Measurements from ENCODE around the gene DUOXA2.

The DUOXA2 gene

DNA sequence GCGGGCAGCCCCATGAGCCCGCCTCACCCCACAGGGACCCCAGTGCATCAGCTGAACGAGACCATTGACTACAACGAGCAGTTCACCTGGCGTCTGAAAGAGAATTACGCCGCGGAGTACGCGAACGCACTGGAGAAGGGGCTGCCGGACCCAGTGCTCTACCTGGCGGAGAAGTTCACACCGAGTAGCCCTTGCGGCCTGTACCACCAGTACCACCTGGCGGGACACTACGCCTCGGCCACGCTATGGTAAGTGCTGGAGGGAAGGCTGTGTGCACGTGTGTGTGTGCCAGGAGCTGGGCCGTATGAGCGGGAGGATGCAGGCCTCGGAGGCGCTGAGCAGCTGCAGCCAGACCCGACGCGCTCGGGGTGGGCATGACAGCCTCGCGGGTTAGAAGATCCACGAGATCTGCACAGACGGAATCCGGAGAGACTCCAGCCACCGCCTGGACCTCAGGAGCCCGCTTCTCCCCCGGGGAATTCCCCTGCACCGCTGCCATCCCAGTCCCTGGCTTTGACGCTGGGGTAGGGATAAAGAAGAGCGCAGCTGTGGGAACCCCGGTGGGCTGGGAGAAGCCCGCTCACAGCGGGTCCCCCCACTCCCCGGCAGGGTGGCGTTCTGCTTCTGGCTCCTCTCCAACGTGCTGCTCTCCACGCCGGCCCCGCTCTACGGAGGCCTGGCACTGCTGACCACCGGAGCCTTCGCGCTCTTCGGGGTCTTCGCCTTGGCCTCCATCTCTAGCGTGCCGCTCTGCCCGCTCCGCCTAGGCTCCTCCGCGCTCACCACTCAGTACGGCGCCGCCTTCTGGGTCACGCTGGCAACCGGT lies 2.6 kb downstream of the DUOXA2 start:
- Histone ChIP-seq H3K9me3 (ENCODE audit: control insufficient read depth in 5 of 5, low read length in 5 of 5) (no peaks in the 10 kb centered on the region), H3K27ac (ENCODE audit: low read depth, low read length) (no peak overlapping the region), H3K4me1 (ENCODE audit: control insufficient read depth in 5 of 5, insufficient read depth in 5 of 5, low read length in 5 of 5) (peaks cover 1 to 36% (median 35%) of the 10 kb centered on the region in 5 donors), H3K36me3 (ENCODE audit: control insufficient read depth in 5 of 5, insufficient read depth in 5 of 5, low read length in 5 of 5) (no peaks in the 10 kb centered on the region), H3K27me3 (ENCODE audit: control insufficient read depth in 5 of 5, insufficient read depth in 4 of 5, low read length in 5 of 5) (peaks cover 52 to 83% (median 73%) of the 10 kb centered on the region in 5 donors), H3K4me3 (ENCODE audit: low read depth in 1 of 5, low read length in 5 of 5) (peak overlapping the region in 2 of 5 donors; percentile 5 to 36), H3K9ac (ENCODE audit: low read length in 5 of 5) (no peak overlapping the region)

DNA sequence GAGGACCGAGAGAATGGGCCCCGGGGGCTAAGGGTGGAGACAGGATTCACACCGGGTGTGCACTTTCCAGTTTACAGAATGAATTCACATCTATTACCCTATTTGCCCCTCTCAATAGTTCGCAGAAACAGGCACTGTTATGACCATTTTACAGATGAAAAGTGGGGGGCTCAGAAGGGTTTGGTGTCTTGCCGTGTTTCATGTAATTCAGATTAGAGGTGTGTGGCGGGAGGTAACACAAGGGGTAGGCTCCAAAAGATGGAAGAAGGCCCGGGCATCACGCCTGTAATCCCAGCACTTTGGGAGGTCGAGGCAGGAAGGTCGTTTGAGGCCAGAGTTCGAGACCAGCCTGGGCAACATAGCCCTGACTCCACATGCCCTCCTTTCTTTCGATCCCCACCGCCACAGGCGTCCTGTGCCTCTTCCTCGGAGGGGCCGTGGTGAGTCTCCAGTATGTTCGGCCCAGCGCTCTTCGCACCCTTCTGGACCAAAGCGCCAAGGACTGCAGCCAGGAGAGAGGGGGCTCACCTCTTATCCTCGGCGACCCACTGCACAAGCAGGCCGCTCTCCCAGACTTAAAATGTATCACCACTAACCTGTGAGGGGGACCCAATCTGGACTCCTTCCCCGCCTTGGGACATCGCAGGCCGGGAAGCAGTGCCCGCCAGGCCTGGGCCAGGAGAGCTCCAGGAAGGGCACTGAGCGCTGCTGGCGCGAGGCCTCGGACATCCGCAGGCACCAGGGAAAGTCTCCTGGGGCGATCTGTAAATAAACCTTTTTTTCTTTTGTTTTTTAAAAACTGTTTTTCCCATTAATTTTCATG lies 3.4 kb downstream of the DUOXA2 start:
- H3K4me1 ChIP-seq (ENCODE audit: control insufficient read depth in 5 of 5, insufficient read depth in 5 of 5, low read length in 5 of 5): peaks cover 1 to 31% (median 27%) of the 10 kb centered on the region in 5 donors
- peak overlapping the region; percentile 36 to 54 (median 42) for H3K4me3 ChIP-seq (ENCODE audit: low read depth in 1 of 5, low read length in 5 of 5)
- H3K27ac ChIP-seq (ENCODE audit: low read depth, low read length): no peak overlapping the region
- peak overlapping the region in 2 of 5 donors; percentile 10 to 37 for H3K9ac ChIP-seq (ENCODE audit: low read length in 5 of 5)
- no peaks in the 10 kb centered on the region for H3K9me3 ChIP-seq (ENCODE audit: control insufficient read depth in 5 of 5, low read length in 5 of 5)
- H3K27me3 ChIP-seq (ENCODE audit: control insufficient read depth in 5 of 5, insufficient read depth in 4 of 5, low read length in 5 of 5): peaks cover 49 to 79% (median 67%) of the 10 kb centered on the region in 5 donors
- H3K36me3 ChIP-seq (ENCODE audit: control insufficient read depth in 5 of 5, insufficient read depth in 5 of 5, low read length in 5 of 5): no peaks in the 10 kb centered on the region

DNA sequence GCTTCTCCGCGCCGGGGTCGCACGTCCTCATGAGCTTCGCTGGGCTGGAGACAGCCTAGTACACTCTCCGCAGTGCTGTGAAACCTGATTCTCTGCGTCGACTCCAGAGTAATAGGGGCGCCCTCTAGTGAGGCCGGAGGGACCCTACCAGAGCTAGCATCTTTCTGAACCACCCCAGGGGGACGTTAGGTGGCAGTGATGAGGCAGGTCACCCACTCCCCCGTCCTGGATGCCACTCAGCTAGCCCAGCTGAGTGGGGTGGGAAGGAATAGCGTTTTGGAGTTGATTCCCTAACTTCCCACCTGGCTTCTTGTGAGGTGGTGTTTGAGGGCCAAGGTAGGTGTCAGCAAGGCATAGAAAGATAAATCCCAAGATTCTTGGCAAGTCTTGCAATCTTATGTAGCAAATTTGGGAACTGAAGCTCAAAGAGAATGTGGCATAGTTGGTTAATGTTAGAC lies 4.0 kb downstream of the DUOXA2 start:
- Histone ChIP-seq H3K27ac (ENCODE audit: low read depth, low read length) (no peak overlapping the region), H3K36me3 (ENCODE audit: control insufficient read depth in 5 of 5, insufficient read depth in 5 of 5, low read length in 5 of 5) (no peaks in the 10 kb centered on the region), H3K27me3 (ENCODE audit: control insufficient read depth in 5 of 5, insufficient read depth in 4 of 5, low read length in 5 of 5) (peaks cover 43 to 73% (median 60%) of the 10 kb centered on the region in 5 donors), H3K9ac (ENCODE audit: low read length in 5 of 5) (peak overlapping the region in 2 of 5 donors; percentile 10 to 37), H3K4me3 (ENCODE audit: low read depth in 1 of 5, low read length in 5 of 5) (peak overlapping the region; percentile 36 to 54 (median 42)), H3K9me3 (ENCODE audit: control insufficient read depth in 5 of 5, low read length in 5 of 5) (no peaks in the 10 kb centered on the region), H3K4me1 (ENCODE audit: control insufficient read depth in 5 of 5, insufficient read depth in 5 of 5, low read length in 5 of 5) (peaks cover 1 to 26% (median 22%) of the 10 kb centered on the region in 5 donors)

DNA sequence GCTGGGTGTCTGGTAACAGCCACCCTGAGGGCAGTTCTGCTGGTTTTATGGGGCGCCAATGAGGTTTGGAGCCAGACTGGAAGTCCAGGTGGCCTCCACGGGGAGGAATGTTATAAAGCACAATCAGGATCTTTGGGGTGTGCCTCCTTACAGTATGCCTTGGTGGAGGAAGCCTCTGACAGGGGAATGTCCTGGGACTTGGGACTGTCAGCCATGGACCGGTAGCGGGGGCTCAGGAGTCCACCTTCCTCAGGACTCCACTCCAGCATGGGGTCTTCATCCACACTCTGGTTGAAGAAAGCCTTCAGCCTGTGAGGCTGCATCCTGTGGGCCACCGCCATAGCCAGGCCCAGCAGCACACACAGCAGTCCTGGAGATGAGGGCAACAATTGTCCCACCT lies 4.9 kb downstream of the DUOXA2 start:
- Histone ChIP-seq H3K4me3 (ENCODE audit: low read depth in 1 of 5, low read length in 5 of 5) (no peak overlapping the region), H3K27me3 (ENCODE audit: control insufficient read depth in 5 of 5, insufficient read depth in 4 of 5, low read length in 5 of 5) (peaks cover 34 to 65% (median 52%) of the 10 kb centered on the region in 5 donors), H3K4me1 (ENCODE audit: control insufficient read depth in 5 of 5, insufficient read depth in 5 of 5, low read length in 5 of 5) (peaks cover 1 to 26% (median 20%) of the 10 kb centered on the region in 5 donors), H3K36me3 (ENCODE audit: control insufficient read depth in 5 of 5, insufficient read depth in 5 of 5, low read length in 5 of 5) (no peaks in the 10 kb centered on the region), H3K9ac (ENCODE audit: low read length in 5 of 5) (no peak overlapping the region), H3K27ac (ENCODE audit: low read depth, low read length) (no peak overlapping the region), H3K9me3 (ENCODE audit: control insufficient read depth in 5 of 5, low read length in 5 of 5) (no peaks in the 10 kb centered on the region)

DNA sequence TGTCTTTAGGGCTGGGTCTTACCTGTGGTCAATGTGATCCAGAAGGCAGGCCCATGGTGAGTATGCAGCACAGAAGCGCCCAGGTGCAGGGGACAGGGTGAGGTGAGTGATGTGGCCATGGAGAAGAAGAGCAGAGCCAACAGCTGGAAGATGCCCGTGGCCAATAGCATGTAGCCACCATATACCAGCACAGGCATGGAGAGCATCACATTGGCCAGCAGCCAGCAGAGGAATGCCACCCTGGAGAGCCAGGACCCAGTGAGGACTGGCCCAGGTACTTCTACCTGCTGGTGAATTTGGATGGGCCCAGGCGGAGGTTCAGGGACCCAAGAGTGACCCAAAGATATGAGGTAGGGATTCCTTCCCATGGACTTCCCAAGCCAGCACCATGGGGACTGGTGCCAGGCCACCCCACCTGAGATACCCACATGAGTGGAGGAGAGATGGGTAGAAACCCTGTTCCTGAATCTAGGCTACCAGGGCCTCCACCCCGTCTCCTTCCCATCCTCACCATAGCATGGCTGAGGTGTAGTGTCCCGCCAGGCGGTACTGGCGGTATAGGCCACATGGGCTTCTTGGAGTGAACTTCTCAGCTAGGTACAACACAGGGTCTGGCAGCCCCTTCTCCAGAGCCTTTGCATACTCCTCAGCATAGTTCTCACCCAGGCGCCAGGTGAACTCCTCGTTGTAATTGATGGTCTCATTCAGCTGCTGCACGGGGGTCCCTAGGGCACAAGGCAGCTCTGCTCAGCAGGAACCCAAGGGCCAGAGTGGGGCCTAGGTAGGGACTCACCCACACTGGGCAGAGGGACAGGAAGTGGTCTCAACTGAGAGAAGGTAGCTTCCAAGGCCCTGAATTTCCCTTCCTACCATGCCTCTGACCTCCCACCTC lies 6.2 kb downstream of the DUOXA2 start:
- Histone ChIP-seq H3K27ac (ENCODE audit: low read depth, low read length) (no peak overlapping the region), H3K36me3 (ENCODE audit: control insufficient read depth in 5 of 5, insufficient read depth in 5 of 5, low read length in 5 of 5) (no peaks in the 10 kb centered on the region), H3K9me3 (ENCODE audit: control insufficient read depth in 5 of 5, low read length in 5 of 5) (no peaks in the 10 kb centered on the region), H3K4me1 (ENCODE audit: control insufficient read depth in 5 of 5, insufficient read depth in 5 of 5, low read length in 5 of 5) (peaks cover 1 to 19% (median 16%) of the 10 kb centered on the region in 5 donors), H3K9ac (ENCODE audit: low read length in 5 of 5) (no peak overlapping the region), H3K4me3 (ENCODE audit: low read depth in 1 of 5, low read length in 5 of 5) (no peak overlapping the region), H3K27me3 (ENCODE audit: control insufficient read depth in 5 of 5, insufficient read depth in 4 of 5, low read length in 5 of 5) (peaks cover 23 to 55% (median 39%) of the 10 kb centered on the region in 5 donors)

DNA sequence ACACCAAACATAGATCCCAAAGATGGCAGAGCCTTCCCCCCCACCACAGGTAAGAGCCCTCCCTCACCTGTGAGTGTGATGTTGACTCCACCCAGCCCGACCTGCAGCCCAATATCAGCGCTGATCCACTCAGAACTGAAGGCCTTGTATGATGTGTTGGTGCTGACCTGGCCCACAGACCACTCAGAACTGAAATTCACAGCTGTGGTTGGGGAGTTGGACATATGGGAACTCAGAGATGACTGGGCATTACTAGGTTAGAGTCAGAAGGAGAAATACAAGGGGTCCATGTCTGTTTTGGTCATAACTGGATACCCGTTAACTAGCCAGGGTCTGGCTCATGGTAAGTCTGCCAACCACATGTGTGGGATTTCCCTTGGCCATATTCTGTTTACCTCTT lies 6.9 kb downstream of the DUOXA2 start:
- H3K27ac ChIP-seq (ENCODE audit: low read depth, low read length): no peak overlapping the region
- no peaks in the 10 kb centered on the region for H3K9me3 ChIP-seq (ENCODE audit: control insufficient read depth in 5 of 5, low read length in 5 of 5)
- no peak overlapping the region for H3K9ac ChIP-seq (ENCODE audit: low read length in 5 of 5)
- H3K4me3 ChIP-seq (ENCODE audit: low read depth in 1 of 5, low read length in 5 of 5): no peak overlapping the region
- H3K27me3 ChIP-seq (ENCODE audit: control insufficient read depth in 5 of 5, insufficient read depth in 4 of 5, low read length in 5 of 5): peaks cover 16 to 52% (median 32%) of the 10 kb centered on the region in 5 donors
- H3K36me3 ChIP-seq (ENCODE audit: control insufficient read depth in 5 of 5, insufficient read depth in 5 of 5, low read length in 5 of 5): no peaks in the 10 kb centered on the region
- H3K4me1 ChIP-seq (ENCODE audit: control insufficient read depth in 5 of 5, insufficient read depth in 5 of 5, low read length in 5 of 5): peaks cover 1 to 19% (median 16%) of the 10 kb centered on the region in 5 donors

DNA sequence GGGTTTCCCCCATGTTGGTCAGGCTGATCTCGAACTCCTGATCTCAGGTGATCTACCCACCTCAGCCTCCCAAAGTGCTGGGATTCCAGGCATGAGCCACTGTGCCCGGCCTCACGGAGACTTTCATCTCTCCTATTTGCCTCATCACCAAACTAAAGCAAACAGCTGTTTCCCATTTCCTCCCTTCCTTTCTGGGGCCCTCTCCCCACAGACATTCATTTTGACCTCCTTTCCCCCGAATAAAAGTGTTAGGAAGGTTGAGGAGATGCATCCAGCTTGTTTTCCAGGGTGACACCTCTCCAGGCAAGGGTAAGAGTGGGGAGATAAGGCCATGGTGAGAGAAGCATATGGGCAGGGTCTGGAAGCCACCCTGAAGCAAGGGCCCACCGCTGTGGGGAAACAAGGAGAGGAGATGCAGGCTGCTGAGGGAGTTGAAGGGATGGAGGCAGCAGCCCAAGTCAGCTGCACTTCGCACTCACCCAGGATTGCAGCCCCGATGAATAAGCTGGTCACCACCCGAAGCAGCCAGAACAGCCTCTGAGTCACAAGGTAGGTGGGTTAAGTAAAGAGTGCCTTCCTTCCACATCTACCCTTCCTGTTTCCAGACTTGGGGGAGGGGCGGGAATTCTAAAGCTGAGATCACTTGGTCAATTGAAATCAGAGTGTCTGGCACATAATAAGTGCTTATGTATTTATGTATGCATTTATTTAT lies 7.7 kb downstream of the DUOXA2 start:
- H3K9ac ChIP-seq (ENCODE audit: low read length in 5 of 5): no peak overlapping the region
- no peaks in the 10 kb centered on the region for H3K36me3 ChIP-seq (ENCODE audit: control insufficient read depth in 5 of 5, insufficient read depth in 5 of 5, low read length in 5 of 5)
- no peak overlapping the region for H3K27ac ChIP-seq (ENCODE audit: low read depth, low read length)
- H3K27me3 ChIP-seq (ENCODE audit: control insufficient read depth in 5 of 5, insufficient read depth in 4 of 5, low read length in 5 of 5): peaks cover 8 to 44% (median 23%) of the 10 kb centered on the region in 5 donors
- H3K9me3 ChIP-seq (ENCODE audit: control insufficient read depth in 5 of 5, low read length in 5 of 5): no peaks in the 10 kb centered on the region
- peaks cover 0 to 12% (median 12%) of the 10 kb centered on the region in 5 donors for H3K4me1 ChIP-seq (ENCODE audit: control insufficient read depth in 5 of 5, insufficient read depth in 5 of 5, low read length in 5 of 5)
- no peak overlapping the region for H3K4me3 ChIP-seq (ENCODE audit: low read depth in 1 of 5, low read length in 5 of 5)

DNA sequence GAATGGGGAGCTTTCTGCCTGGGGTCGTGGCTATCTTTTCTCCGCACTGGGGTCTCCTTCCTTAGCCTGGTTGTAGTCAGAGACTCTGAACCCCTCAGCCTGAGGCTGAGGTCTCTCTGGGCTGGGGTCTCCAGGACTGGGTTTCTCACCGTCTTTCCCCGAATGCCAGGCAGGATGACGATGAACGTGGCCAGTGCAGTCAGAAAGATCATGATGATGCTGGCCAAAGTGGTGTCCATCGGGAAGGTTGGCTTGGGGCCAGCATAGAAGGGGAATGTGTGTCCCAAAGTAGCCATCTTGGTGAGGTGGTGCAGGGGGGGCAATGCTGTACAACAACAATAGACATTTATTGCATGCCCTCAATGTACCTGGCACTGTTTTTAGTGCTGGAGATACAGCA lies 8.6 kb downstream of the DUOXA2 start:
- H3K36me3 ChIP-seq (ENCODE audit: control insufficient read depth in 5 of 5, insufficient read depth in 5 of 5, low read length in 5 of 5): no peaks in the 10 kb centered on the region
- H3K9ac ChIP-seq (ENCODE audit: low read length in 5 of 5): no peak overlapping the region
- peaks cover 0 to 4% (median 3%) of the 10 kb centered on the region in 5 donors for H3K4me1 ChIP-seq (ENCODE audit: control insufficient read depth in 5 of 5, insufficient read depth in 5 of 5, low read length in 5 of 5)
- no peaks in the 10 kb centered on the region for H3K9me3 ChIP-seq (ENCODE audit: control insufficient read depth in 5 of 5, low read length in 5 of 5)
- H3K27me3 ChIP-seq (ENCODE audit: control insufficient read depth in 5 of 5, insufficient read depth in 4 of 5, low read length in 5 of 5): peaks cover 2 to 39% (median 16%) of the 10 kb centered on the region in 5 donors
- H3K4me3 ChIP-seq (ENCODE audit: low read depth in 1 of 5, low read length in 5 of 5): no peak overlapping the region
- H3K27ac ChIP-seq (ENCODE audit: low read depth, low read length): no peak overlapping the region

DNA sequence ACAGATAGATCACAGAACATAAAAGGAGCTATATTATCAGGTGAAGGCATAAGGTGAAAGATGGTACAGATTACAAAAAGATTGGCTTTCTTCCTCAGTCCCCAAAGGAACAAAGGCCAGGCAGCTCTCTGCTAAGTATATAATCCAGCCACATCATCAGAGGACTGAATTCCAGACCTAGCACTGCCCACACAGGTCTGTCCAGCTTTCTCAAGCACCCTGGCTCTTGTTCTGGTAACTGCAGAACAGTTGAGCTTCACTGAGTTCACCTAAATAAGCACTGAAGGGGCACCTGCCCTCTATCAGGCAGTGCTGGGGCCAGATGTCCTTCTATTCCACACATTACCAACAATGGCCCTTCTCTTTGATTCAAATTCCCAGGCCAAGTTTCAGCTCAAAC lies 9.3 kb downstream of the DUOXA2 start:
- H3K27me3 ChIP-seq (ENCODE audit: control insufficient read depth in 5 of 5, insufficient read depth in 4 of 5, low read length in 5 of 5): peaks cover 3 to 45% (median 19%) of the 10 kb centered on the region in 5 donors
- H3K4me1 ChIP-seq (ENCODE audit: control insufficient read depth in 5 of 5, insufficient read depth in 5 of 5, low read length in 5 of 5): no peaks in the 10 kb centered on the region
- no peak overlapping the region for H3K4me3 ChIP-seq (ENCODE audit: low read depth in 1 of 5, low read length in 5 of 5)
- H3K9me3 ChIP-seq (ENCODE audit: control insufficient read depth in 5 of 5, low read length in 5 of 5): no peaks in the 10 kb centered on the region
- H3K9ac ChIP-seq (ENCODE audit: low read length in 5 of 5): no peak overlapping the region
- no peak overlapping the region for H3K27ac ChIP-seq (ENCODE audit: low read depth, low read length)
- H3K36me3 ChIP-seq (ENCODE audit: control insufficient read depth in 5 of 5, insufficient read depth in 5 of 5, low read length in 5 of 5): no peaks in the 10 kb centered on the region

Data from subcutaneous abdominal adipose tissue (tissue), 5 donors.